Measurements from ENCODE around the gene TSR3.

Gene TSR3

DNA sequence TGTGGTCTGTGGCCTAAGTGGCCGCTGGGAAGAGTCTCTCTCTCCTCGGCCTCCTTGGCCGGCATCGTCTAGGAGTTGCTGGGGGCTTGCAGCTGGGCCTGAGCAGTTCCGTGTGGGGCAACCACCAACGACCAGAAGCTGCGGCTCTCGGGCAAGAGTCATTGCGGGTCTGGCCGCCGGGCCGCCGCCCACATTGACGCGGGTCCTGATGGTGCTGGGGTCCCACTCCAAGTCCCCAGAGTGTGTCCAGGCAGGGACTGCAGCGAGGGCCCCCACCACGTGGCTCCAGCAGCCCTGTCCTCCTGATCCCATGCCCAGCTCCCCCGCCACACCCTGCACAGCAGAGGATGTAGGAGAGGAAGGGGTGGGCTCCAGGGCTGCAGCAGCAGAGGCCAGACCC is 31.9 kb upstream of the TSR3 start:
- TF ChIP-seq CTCF (IDR thresholded peaks at IDR 0.05) (no peak), ZFX (IDR thresholded peaks at IDR 0.05; ENCODE audit: borderline replicate concordance) (no peak)
- H3K27ac ChIP-seq, result no peak overlapping the region

DNA sequence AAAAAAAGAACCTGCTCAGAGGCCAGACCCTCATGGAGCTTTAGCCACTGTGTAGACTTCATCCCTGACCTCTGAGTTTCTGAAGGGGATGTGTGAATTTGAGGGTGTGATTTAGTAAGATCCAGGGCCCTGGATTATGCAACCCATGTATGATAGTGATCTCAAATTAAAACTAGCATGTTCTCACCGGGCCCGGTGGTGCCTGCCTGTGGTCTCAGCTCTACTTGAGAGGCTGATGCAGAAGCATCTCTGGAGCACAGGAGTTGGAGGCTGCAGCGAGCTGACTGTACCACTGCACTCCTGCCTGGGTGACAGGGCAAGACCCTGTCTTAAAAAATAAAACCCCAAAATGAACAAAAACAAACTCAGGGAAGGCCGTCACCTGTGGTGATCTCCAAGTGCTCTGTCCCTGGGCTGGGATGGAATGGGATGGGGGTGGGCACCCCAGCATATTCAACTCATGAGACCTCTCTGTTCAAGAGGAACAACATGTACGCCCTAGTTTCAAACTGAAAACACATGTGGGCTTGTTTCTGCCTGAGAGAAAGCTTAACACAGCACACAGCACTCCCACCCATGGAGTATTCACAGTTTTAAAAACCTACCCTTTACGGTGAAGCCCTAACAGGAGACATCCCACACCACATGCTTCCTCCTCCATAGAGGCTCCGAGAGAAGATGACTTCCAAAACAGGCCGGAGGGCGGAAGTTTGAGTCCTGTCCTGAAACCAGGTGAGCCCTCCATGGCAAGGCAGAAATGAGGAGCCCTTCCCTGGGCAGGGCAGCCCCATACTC is 30.1 kb upstream of the TSR3 start:
- no peak overlapping the region for H3K27ac ChIP-seq
- no peak for TF ChIP-seq CTCF (IDR thresholded peaks at IDR 0.05)
- TF ChIP-seq ZFX (IDR thresholded peaks at IDR 0.05; ENCODE audit: borderline replicate concordance), result no peak

- peak overlapping the region; percentile 89 for H3K27ac ChIP-seq
- TF ChIP-seq CTCF (IDR thresholded peaks at IDR 0.05) (0 out of 2 replicates have a peak, but pooled peaks have one; percentile 14), ZFX (IDR thresholded peaks at IDR 0.05; ENCODE audit: borderline replicate concordance) (no peak)
These were observed 28.5 kb upstream of the TSR3 start for GRCh38 chr16:1380195-1380594.

DNA sequence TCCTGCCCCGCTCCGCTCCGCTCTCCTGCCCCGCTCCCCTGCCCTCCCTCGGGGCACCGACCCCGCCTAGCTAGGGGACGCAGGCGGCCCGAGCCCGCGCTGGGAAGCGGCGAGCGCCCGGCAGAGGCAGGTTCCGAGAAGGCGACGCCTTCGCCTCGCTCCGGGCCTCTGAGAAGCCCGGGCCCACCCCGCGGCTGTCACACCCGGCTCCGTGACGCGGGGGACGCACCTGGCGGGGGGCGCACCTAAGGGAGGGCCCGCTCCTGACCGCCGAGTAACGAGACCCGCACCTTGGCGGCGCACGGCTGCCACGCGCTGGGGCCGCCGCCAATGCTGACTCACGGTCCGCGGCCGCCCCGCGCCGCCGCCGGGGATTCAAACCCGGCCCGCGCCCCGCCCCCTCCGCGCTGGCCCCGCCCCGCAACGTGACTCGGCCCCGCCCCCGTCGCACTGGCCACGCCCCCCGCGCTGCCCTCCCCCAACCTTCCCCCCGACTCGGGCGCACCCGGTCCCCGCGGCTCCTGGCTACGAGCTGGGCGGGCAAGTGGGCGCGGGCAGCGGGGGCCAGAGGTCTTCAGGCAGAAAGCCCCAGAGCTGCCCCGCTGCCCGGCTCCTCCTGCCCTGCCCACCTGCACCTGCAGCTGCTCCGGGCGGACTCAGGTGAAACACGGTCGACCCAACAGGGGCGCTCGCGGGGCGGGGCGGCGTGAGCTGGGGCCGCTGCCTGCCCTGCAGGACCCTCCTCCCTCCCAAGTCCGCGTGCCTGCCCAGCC is 27.8 kb upstream of the TSR3 start:
- H3K27ac ChIP-seq, result peak overlapping the region; percentile 89
- TF ChIP-seq CTCF (IDR thresholded peaks at IDR 0.05) (peak; percentile 60; the same call in 1 of the 2 replicates), ZFX (IDR thresholded peaks at IDR 0.05; ENCODE audit: borderline replicate concordance) (no peak)

- TF ChIP-seq ZFX (IDR thresholded peaks at IDR 0.05; ENCODE audit: borderline replicate concordance) (no peak), CTCF (IDR thresholded peaks at IDR 0.05) (no peak)
- H3K27ac ChIP-seq, result peak overlapping the region; percentile 89
These were observed 27.2 kb upstream of the TSR3 start for GRCh38 chr16:1378804-1379303.

DNA sequence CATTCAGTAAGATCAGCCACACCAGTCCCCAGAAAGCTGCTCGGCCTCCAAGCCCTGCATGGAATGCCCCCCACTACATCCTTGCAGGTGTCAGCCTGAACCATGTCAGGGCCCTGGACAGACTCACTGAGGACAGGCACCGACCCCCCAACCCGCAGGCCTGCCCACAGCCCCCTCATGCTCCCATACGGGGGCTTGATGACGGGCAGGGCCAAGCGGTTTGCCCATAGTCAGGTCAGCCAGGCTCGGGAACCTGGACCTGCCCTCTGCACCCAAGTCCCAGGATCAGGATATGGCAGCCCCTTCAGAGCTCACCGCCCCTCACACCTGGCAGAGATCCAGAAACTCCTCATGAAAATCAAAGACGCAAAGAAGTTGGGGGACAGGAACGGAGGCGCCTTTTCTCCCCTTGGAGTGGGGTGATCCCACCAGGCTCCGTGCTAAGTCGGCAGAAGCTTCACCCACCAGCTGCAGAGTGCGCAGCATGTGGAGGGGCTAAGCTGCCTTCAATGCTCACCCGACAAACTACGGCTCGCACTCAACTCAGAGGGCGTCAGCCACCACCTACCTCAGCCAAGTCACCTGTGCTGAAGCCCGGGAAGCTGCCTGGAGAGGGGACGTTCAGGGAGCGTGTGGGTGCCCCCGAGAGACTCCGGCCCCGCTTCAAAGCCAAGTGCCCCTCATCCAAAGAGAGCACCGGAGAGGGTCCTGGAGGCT is 26.6 kb upstream of the TSR3 start:
- peak overlapping the region; percentile 89 for H3K27ac ChIP-seq
- no peak for TF ChIP-seq CTCF (IDR thresholded peaks at IDR 0.05)
- TF ChIP-seq ZFX (IDR thresholded peaks at IDR 0.05; ENCODE audit: borderline replicate concordance), result no peak

Data from 22Rv1 (cell line).